Measurements from ENCODE around the gene MYLIP.

MYLIP gene

DNA sequence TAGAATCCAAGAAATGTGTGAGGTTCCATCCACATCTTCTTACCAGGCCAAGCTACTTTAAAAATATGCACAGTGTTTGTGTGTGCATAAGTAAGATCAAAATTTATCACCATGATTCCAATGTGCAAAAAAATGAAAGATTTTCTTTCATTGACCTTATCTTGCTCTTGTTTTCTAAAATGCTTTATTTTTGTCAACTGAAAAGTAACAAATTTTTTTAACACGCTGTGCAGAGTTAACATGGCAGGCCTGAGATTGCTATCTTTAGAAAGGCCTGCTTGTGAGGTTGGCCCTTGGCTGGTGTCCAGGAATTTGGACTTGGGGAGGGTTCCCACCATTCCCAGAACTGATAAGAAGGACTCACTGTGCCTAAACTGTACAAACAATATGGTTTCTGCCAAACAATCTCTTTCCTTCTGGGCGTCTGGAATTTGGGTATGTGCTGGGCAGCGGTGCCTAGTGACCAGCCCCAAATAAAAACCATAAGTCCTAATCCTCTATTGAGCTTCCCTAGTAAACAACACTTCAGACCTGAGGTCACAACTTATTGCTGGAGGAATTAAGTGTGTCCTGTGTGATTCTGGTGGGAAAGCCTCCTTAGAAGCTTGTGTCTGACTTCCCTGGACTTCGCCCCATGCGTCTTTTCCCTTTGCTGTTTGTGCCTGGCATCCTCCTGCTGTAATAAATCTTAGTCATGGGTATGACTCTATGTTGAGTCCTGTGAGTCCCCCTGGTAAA, 19.8 kb upstream of the MYLIP start:
- no peak for DNase-seq

DNA sequence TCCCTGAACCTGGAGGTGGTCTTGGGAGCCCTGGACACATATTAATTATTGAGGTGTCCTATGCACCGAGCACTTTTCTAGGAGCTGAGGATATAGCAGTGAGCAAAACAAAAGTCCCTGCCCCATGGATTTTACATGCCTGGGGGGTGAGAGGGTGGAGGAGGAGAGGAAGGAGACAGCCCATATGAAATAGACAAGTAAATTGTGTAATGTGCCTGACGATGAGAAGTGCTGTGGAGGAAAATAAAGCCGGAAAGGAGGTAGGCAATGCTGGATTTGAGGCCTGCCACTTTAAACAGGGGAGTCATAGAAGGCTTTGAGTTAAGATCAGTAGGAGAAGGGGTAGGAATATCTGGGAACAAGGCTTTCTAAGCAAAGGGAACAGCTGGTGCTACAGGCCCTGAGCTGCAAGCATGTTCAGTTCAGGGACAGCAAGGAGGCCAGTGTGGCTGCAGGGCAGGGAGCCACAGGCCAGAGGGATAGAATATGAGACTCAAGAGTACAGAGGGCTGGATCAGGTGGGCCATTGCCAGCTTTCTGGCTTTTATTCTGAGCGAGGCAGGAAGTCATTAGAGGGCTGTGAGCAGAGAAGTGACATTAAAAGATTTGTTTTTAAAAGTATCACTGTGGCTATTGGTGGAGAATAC, 19.1 kb upstream of the MYLIP start:
- no peak for DNase-seq

DNA sequence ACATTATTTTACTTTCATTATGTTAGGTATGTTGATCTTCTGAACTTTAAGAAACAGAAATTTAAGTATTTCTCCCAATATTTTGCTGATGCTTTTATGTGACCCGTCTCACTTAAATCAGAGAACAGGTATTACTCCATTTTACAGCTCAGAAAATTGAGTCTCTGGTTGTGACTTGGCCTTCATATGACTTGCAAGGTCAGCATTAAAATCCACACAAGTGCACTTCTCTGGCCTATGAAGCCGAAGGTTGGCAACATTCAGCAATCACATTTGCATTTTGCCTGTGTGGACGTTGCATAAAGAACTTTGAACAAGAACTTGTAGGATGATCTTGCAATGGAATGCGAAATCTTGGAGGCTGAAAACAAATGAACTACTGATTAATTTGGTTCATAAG, 10.1 kb upstream of the MYLIP start:
- no peak for DNase-seq

DNA sequence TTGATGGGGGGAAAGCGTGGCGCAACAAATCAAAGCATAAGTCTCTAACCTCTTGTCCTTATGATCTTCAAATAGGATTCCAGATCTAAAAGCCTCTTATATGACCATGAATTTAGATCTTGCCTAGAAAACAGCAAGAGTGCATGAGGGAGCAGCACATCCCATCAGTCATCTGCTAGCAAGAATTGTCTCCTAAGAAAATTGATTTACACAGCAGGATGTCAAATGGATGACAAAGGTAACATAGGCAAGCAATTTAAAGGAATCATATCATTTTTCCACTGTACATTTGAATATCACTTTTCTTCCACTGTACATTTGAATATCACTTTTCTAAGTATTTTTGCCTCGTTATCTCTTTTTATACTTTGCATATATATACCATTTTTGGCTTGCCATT, 7.5 kb upstream of the MYLIP start:
- no peak for DNase-seq

DNA sequence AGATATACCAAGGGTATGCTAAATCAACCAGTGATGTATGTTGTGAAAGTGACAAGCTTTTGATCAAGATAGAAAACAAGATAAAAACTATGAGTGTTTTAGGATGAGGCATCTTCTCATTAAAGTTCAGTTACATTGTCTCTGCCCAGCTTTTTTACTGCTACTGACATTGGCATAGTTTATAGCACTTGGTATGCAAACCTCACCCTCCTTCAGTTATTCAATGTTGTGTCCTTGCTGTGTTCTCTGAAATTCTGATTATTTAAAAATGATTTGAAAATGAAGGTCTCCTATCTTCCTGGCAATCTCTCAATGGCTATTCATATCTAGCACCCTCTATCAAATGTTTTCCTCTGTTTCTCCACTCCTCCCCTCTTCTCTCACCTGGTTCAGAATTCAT, 6.7 kb upstream of the MYLIP start:
- DNase-seq: no peak

DNA sequence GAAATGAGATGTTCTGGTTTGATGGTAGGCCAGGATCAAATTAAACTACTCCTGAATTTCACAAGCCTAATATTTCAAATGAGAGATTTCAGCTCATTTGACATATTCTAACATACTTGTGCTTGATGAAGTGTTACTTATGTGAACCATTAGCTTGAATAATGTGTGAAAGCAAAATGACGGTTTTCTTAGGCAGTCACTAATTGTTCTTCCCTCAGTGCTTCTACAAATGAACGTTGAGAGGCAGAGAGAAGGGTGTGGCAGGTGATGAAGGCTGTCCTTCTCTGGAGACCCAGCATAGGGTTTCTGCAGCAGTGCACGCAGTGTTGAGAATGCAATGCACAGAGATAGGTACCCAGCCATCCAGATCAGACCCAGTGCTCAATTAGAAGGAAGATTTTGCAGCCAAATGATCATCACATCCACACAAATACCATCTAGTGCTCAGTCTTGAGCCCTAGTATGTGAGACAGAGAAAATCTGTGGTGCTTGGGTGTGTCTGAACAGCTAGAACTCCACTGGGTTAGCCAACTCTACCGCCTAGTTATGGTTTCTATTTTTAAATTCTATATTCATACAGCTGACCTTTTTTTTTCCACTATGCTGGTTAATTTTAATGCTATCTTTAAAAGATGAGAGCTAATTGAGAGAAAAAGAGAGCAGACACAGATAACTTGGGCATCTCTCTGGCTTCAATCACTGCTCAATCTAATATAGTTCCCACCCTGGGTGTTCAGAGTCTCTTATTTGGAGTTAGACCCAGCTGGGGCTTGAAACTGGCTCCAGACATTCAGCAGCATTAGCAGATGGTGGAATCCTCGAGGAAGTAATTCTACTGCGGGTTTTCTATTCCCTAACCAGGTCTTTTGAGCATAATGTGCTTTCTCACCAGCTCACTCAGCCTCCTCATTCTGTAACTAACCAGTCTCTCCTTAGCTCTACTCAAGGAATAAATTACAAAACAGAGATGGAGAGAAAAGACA, 4.4 kb upstream of the MYLIP start:
- no peak for DNase-seq

DNA sequence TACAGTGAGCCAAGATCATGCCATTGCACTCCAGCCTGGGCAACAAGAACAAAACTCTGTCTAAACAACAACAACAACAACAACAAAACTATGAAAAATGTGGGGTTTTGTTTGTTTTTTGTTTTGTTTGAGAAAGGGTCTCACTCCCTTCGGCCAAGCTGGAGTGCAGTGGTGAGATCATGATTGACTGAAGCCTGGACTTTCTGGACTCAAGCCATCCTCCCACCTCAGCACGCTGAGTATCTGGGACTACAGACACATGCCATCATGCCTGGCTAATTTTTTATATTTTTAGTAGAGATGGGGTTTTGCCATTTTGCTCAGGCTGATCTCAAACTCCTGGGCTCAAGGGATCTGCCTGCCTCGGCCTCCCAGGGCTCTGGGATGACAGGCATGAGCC, 2.8 kb upstream of the MYLIP start:
- DNase-seq: no peak

DNA sequence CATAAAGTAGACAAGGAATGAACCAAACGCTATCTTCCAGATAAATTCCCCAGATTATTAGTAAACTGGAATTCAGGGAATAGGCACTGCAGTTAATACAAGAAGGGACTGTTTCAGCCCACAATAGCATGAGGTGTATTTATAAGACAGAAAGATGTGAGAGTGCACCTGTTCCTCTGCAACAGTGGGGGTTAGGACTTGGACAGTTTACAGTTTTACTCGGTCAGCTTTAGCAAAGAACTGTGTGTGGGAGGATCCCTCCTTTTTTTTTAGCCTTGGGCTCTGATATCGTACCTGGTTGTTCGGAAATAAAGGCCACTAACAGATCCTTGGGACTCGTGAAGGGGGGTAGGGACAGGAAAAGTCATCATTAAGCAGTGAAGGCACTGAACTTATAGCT, 2.0 kb upstream of the MYLIP start:
- DNase-seq: no peak

DNA sequence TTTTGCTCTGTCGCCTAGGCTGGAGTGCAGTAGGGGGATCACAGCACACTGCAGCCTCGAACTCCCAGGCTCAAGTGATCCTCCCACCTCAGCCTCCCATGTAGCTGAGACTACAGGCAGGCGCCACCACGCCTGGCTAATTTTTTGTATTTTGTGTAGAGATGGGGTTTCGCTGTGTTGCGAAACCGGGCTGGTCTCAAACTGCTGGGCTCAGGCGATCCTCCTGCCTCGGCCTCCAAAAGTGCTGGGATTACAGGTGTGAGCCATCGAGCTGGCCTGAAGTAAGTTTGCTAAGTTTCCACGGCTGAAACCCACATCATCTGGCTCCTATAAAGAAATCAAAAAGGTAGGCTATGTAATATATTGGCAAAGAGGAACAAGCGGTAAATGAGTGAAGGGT, 1.4 kb upstream of the MYLIP start:
- DNase-seq: no peak

DNA sequence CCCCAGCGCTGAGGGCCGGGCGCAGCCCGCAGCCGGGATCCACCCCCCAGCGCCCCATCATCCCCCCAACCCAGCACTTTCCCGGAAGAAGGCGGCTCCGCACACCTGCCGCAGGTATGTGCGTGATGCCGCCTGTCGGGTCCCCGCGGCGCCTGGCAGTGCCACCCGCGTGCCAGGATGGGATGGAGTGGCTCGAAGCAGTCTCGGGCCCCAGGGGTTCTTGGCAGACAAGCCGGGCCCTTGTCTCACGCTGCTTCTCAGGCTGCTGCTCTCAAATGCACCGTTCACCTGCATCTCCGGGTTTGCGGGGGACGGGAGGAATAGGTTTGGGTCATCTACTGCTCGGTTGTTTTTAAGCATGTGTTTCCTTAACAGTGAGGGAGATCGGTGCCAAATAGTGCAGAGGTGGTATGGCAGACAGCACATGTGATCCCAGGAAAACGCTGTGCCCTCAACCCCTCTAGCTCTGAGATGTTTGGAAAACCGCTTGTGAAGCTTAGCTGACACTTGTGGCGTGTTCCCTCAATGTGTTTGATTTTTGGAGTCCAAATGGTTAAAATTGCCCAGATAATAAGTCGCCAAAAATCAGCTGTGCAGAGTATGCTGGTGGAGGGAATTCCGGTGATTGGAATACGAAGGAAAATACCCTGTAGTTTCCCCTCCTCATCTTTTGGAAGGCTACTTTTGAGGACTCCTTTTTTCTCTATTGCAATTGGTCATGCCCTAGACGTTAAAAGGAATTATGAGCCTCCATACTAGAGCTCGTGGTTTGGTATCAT, 926 bp downstream of the MYLIP start:
- peak; percentile 56 for DNase-seq

DNA sequence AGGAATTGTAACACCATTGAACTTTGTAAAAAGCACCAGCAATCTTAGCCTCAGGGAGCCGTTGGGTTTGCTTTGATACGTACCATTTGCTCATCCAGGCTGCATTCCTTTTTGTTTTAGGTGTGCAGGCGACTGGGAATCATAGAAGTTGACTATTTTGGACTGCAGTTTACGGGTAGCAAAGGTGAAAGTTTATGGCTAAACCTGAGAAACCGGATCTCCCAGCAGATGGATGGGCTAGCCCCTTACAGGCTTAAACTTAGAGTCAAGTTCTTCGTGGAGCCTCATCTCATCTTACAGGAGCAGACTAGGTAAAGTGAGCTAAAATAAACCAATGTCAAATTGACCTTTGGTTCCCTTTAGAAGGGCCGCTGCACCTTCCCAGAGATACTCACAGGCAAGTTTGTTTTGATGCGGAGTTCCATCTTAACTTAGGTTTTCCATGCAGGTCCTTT, 1.6 kb downstream of the MYLIP start:
- DNase-seq: no peak

DNA sequence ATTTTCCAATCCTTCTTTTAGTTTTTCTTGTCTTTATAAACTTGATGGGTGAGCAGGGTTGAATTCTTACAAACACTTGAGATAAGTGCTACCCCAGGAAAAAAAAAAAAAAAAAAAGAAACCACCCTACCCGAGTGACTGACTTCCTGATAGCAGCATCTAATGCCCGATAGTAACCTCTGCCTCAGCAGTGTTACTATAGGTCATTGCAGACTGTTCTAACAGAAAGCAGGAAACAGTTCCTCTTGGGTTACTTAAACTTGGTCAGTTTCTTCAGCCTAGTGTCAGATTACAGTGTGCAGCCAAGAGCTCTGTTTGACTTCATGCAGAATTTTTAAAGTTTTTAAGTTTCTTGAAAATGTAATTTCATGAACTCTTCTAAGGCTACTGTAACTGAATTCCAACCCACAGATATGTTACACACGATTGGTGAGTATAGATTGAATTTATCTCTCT, 2.1 kb downstream of the MYLIP start:
- no peak for DNase-seq

DNA sequence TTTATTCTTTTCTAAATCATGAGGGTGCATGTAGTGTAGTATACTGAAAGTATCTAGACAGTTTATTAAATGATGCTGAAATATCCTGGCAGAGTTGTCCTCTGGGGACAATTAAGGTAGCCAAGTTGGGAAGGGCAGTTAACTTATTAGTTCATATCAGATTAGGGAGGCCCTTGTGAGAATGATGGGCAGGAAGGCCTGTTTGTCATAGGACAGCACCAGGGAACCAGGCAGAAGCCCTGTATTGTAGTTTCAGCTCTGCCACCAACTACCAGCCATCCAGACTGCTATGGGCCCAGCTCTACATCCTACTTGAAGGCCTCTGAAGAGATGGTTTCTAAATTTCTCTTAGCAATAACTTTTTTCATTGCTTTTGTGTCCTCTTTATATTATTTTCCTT, 4.0 kb downstream of the MYLIP start:
- no peak for DNase-seq

DNA sequence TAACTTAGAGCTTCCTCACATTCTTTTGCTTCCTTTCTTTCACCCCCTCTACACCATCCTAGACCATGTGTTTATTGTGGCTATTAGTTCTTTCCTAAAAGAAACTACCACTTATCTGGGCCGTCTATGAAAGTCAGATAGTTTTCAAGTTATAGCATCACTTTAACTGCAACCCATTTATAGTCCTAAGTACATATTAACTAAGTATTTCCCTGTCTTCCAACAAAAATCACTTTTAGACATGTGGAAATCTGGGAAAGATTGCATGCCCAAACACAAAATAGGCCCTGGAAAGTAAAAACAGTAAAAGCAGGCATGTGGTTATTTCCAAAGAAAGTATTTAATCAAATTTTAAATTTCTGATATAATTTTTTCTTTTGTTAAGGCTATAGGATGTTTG, 5.5 kb downstream of the MYLIP start:
- DNase-seq: no peak

DNA sequence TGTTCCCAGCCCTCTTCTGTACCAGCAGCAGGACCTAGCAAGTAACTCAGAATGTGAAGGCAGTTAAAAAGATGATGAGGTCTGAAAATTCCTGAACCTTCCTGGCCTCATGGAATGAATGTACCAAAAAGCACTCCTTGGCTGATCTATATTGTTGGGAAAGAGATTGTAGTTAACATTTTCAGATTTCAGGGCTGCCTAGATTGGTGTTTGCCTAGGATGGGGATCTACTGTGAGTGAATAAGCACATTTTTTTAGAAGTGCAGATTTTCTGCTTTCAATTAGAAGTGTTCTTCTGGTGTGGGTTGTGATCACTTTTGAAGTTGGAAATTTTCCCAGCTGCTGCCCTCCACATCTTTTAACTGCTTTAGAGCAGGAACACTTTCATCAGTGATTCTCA, 6.2 kb downstream of the MYLIP start:
- DNase-seq: no peak

DNA sequence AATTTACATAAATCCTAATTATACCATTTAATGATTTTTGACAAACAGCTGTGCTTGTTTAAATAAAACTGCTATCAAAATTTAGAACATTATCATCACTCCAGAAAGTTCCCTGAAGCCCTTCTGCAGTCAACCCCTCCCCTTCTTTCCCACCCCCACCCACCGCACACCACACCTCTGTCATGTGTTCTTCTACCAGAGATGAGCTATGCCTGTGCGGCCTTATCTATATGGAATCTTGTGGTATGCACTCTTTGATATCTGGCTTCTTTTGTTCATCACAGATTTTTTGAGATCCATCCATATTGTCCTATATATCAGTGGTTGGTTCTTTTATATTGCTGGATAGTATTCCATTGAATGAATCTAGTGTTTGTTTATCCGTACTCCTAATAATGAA, 7.2 kb downstream of the MYLIP start:
- DNase-seq: no peak

DNA sequence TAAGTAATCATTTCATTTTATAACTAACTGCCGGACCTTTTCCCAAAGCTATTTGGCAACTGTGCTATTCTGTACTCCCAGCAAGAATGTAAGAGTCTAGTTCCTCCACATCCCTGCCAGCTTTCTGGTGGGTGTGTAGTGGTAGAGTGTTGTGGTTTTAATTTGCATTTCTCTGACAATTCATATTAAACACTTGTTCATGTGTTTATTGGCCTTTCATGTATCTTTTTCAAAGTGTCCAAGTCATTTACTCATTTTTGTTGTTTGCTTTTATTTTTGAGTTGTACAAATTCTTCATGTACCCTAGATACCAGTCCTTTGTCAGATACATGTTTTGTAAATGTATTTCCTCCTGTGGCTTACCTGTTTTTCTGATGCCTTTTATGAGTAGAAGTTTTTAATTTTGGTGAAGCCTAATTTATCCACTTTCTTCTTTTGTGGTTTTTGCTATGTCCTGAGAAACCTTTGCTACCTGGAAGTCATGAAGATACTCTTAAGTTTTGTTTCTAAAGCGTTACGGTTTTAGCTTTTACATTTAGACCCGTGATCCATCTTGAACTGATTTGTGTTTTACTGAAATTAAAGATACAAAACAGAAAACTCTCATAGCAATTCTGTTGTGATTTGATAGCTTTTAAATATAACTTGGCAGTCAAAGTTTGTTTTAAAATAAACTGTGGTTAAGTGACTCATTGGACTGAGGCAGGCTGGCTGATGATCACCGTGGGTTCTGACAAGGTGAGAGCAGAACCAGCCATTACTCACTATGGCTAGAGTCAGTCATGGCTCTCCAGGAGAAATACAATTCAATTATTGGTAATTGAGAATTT, 8.0 kb downstream of the MYLIP start:
- no peak for DNase-seq

DNA sequence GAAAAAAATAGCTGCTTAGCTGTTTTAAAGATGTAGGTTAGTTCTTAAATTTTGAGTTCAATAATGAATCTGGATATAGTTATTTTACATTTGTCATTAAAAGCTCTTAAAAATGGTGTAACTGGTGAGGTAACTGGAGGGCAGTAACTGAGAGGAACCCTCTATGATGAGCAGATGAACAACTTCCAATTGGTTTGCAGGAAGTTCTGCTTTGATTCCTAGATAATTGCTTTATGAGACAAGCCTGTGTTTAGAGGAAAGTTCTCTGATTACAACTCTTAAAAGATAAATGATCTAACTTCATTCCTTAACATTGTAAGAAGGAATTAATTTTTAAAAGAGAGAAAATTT, 8.5 kb downstream of the MYLIP start:
- DNase-seq: no peak

DNA sequence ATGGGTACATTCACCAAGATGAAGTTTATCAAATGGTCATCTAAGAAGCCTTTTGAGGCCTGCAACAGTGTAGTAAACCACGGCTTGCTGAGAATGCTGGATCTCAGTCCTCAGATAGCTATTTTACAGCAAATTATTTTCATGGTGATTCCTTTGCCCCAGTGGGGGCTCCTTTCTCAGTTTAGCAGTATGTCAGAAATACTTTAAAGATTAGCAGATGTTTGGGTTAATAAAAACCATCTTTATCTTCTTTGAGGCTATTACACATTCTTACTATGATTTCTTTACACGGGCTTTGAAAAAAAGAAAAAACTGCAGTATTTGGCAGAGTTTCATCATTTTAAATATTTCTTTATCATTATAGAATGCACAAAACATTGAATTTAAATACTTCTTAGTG, 10.7 kb downstream of the MYLIP start:
- no peak for DNase-seq

DNA sequence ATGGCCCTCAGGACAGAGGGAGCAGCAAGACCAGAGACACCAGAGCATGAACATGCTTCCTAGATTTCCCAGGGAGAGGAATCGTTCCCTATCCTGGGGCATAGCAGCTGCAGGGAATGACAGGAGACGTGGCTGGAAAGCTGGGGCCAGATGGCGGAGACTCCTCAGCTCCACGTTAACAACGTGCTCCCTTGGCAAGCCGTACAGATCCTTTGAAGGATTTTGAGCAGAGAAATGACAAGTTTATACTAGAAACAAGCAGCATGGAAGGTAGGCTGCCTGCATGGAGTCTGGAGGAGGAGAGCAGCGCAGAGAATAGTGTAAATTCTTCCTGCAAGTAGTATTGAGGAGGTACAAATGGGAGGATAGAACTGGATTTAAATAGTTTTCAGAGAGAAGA, 11.7 kb downstream of the MYLIP start:
- DNase-seq: no peak

DNA sequence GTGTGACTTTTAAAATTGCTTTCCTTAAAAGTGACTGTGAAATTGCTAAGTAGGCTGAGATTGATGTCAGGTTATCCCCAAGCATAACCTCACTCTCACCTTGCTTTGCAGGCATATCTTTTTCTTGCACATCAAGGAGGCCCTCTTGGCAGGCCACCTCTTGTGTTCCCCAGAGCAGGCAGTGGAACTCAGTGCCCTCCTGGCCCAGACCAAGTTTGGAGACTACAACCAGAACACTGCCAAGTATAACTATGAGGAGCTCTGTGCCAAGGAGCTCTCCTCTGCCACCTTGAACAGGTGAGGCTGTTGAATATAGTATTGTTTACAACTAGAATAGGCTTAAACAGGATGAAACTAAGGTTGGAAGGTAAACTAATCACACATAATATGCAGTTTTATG, 12.6 kb downstream of the MYLIP start:
- no peak for DNase-seq

DNA sequence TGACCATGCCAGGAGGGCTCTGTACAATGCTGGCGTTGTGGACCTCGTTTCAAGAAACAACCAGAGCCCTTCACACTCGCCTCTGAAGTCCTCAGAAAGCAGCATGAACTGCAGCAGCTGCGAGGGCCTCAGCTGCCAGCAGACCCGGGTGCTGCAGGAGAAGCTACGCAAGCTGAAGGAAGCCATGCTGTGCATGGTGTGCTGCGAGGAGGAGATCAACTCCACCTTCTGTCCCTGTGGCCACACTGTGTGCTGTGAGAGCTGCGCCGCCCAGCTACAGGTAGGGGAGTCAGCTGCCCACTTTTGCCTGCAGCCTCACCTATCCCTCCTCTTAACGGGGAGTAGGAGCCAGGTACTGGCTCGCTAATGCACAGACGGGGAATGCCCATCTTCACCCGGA, 16.2 kb downstream of the MYLIP start:
- DNase-seq: no peak

Measured in right forelimb (tissue), 1 donor.